Measurements from ENCODE around the gene TFAP2C. TPM values are rescaled to one million over a fixed set of nuclear protein-coding genes. Genes with fewer than 3 reads are reported as not detected.

TFAP2C gene
- total and polyA plus RNA-seq, 10 of the 15 experiments (the other 5 are each of a cell fraction or from before 2014, with no cell fraction given), result 0.49 TPM; not detected in 9

GRCh38 chr20:56634307-56634706 is 5.2 kb downstream of the TFAP2C start:
- DNase-seq (ENCODE audit: low read depth, low spot score), result no peak
- 44% methylated on average over 2 of the region's 2 CpGs for WGBS (ENCODE audit: insufficient coverage, insufficient replicate concordance, low lambda C conversion rate, missing lambda C conversion rate)
- no peaks in the 10 kb centered on the region for H3K36me3 ChIP-seq (ENCODE audit: control insufficient read depth in 2 of 2, insufficient read depth in 2 of 2, low read length in 1 of 2)
- POLR2A ChIA-PET, result no interaction called here
- BruUV-seq (replicated peaks), result no TSS peak
- no peak overlapping the region for H3K27ac ChIP-seq (ENCODE audit: control insufficient read depth, insufficient read depth)
- H3K4me1 ChIP-seq (ENCODE audit: control insufficient read depth, insufficient read depth, low read length), result no peaks in the 10 kb centered on the region
- SMC1A ChIA-PET (ENCODE audit: uncharacterized antibody, unreplicated experiment), result no interaction called here
- no peak overlapping the region for H3K9ac ChIP-seq (ENCODE audit: control insufficient read depth, insufficient read depth, low read length)
- intact Hi-C loops (cut with micrococcal nuclease; ENCODE audit: unreplicated experiment) (no loop called here), in situ Hi-C loops (cut with MboI) (no loop called here)
- H3K27me3 ChIP-seq (replicated peaks in 1 of 2; ENCODE audit: control insufficient read depth in 2 of 2, insufficient read depth in 2 of 2, low read length in 1 of 2), result peaks cover 6 to 11% of the 10 kb centered on the region in 2 experiments
- ATAC-seq, result no peak
- H3K79me2 ChIP-seq (ENCODE audit: control insufficient read depth, insufficient read depth, low read length), result no peaks in the 10 kb centered on the region
- no peak for TF ChIP-seq RCOR1 (conservative IDR thresholded peaks at IDR 0.05; ENCODE audit: low read depth, low read length)
- RAD21 ChIA-PET (ENCODE audit: unreplicated experiment), result no interaction called here
- H3K4me2 ChIP-seq (ENCODE audit: control insufficient read depth, insufficient read depth), result no peak overlapping the region
- H3K4me3 ChIP-seq, result no peak overlapping the region
- FAIRE-seq, result no peak
- no peaks in the 10 kb centered on the region for H3K9me3 ChIP-seq (replicated peaks; ENCODE audit: control insufficient read depth, insufficient read depth, low read length)
- CTCF ChIA-PET, result no interaction called here
- no peak overlapping the region for H2AFZ ChIP-seq (ENCODE audit: control insufficient read depth, low read depth, low read length)
- no peaks in the 10 kb centered on the region for H4K20me1 ChIP-seq (ENCODE audit: control insufficient read depth, insufficient read depth)

DNA sequence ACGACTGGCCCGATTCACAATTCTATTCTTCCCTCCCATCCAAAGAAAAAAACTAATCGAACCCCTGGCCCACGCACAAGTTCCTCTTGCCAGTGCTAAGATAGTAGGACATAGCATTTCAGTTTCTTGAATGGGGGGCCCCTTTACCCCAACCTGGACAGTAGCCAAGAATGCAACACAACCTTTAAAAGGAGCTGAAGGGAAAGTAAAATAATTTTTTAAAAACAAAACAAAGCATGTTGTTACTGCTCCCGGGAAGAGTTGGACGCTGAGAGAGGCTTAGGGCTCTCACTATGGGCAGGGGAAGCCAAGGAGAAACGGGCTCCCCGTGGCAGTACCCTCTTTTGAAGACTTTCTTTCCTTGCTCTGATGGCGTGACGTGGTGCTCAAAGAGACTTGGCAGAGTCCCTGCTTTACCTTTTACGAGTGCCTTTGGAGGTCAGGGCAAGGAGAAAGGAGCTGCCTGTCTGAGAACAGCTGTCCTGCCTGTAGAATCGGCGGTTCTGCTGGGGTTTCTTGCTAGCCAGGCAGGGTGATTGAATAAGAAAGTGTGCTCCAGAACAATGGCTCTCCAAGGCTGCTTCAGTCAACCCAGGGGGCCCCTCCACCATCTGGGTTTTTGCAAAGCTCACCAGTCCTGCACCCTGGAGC is 5.8 kb downstream of the TFAP2C start:
- no peak overlapping the region for H3K4me3 ChIP-seq
- no peaks in the 10 kb centered on the region for H3K79me2 ChIP-seq (ENCODE audit: control insufficient read depth, insufficient read depth, low read length)
- no peak overlapping the region for H3K9ac ChIP-seq (ENCODE audit: control insufficient read depth, insufficient read depth, low read length)
- no peak overlapping the region for H3K27ac ChIP-seq (ENCODE audit: control insufficient read depth, insufficient read depth)
- H4K20me1 ChIP-seq (ENCODE audit: control insufficient read depth, insufficient read depth), result no peaks in the 10 kb centered on the region
- POLR2A ChIA-PET, result no interaction called here
- BruUV-seq (replicated peaks), result no TSS peak
- H3K4me1 ChIP-seq (ENCODE audit: control insufficient read depth, insufficient read depth, low read length), result no peaks in the 10 kb centered on the region
- intact Hi-C loops (cut with micrococcal nuclease; ENCODE audit: unreplicated experiment), result no loop called here
- peaks cover 4 to 9% of the 10 kb centered on the region in 2 experiments for H3K27me3 ChIP-seq (replicated peaks in 1 of 2; ENCODE audit: control insufficient read depth in 2 of 2, insufficient read depth in 2 of 2, low read length in 1 of 2)
- DNase-seq (ENCODE audit: low read depth, low spot score), result no peak
- no peak for FAIRE-seq
- CTCF ChIA-PET, result no interaction called here
- 18% methylated on average over 13 of the region's 13 CpGs for WGBS (ENCODE audit: insufficient coverage, insufficient replicate concordance, low lambda C conversion rate, missing lambda C conversion rate)
- SMC1A ChIA-PET (ENCODE audit: uncharacterized antibody, unreplicated experiment), result no interaction called here
- in situ Hi-C loops (cut with MboI), result no loop called here
- H3K4me2 ChIP-seq (ENCODE audit: control insufficient read depth, insufficient read depth), result no peak overlapping the region
- no peaks in the 10 kb centered on the region for H3K36me3 ChIP-seq (ENCODE audit: control insufficient read depth in 2 of 2, insufficient read depth in 2 of 2, low read length in 1 of 2)
- H2AFZ ChIP-seq (ENCODE audit: control insufficient read depth, low read depth, low read length), result no peak overlapping the region
- no peak for ATAC-seq
- RAD21 ChIA-PET (ENCODE audit: unreplicated experiment), result interaction anchor here (0.6 kb wide), 1 partner anchor 411 kb away, joined by 3 read pairs; no protein-coding TSS in a partner anchor
- no peaks in the 10 kb centered on the region for H3K9me3 ChIP-seq (replicated peaks; ENCODE audit: control insufficient read depth, insufficient read depth, low read length)
- TF ChIP-seq SRF (IDR thresholded peaks at IDR 0.05; ENCODE audit: low read depth in 2 of 2, low read length in 2 of 2) (no peak), RB1 (IDR thresholded peaks at IDR 0.05; ENCODE audit: borderline replicate concordance) (no peak), SREBF1 (IDR thresholded peaks at IDR 0.05; ENCODE audit: low read length) (no peak), STAT3 (IDR thresholded peaks at IDR 0.05; ENCODE audit: low read depth, low read length) (no peak), EZH2 (IDR thresholded peaks at IDR 0.05; ENCODE audit: borderline replicate concordance, control insufficient read depth, low read depth, low read length) (no peak), PML (IDR thresholded peaks at IDR 0.05; ENCODE audit: low read length) (no peak), REST (IDR thresholded peaks at IDR 0.05; ENCODE audit: low read depth, low read length) (no peak), BHLHE40 (IDR thresholded peaks at IDR 0.05; ENCODE audit: borderline replicate concordance in 1 of 2, low read depth in 2 of 2, low read length in 1 of 2) (no peak)
- TF ChIP-seq, protein P1, sequence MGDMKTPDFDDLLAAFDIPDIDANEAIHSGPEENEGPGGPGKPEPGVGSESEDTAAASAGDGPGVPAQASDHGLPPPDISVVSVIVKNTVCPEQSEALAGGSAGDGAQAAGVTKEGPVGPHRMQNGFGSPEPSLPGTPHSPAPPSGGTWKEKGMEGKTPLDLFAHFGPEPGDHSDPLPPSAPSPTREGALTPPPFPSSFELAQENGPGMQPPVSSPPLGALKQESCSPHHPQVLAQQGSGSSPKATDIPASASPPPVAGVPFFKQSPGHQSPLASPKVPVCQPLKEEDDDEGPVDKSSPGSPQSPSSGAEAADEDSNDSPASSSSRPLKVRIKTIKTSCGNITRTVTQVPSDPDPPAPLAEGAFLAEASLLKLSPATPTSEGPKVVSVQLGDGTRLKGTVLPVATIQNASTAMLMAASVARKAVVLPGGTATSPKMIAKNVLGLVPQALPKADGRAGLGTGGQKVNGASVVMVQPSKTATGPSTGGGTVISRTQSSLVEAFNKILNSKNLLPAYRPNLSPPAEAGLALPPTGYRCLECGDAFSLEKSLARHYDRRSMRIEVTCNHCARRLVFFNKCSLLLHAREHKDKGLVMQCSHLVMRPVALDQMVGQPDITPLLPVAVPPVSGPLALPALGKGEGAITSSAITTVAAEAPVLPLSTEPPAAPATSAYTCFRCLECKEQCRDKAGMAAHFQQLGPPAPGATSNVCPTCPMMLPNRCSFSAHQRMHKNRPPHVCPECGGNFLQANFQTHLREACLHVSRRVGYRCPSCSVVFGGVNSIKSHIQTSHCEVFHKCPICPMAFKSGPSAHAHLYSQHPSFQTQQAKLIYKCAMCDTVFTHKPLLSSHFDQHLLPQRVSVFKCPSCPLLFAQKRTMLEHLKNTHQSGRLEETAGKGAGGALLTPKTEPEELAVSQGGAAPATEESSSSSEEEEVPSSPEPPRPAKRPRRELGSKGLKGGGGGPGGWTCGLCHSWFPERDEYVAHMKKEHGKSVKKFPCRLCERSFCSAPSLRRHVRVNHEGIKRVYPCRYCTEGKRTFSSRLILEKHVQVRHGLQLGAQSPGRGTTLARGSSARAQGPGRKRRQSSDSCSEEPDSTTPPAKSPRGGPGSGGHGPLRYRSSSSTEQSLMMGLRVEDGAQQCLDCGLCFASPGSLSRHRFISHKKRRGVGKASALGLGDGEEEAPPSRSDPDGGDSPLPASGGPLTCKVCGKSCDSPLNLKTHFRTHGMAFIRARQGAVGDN (IDR thresholded peaks at IDR 0.05), result no peak

Measured in GM12878 (cell line).